HEK293 (cell line): ENCODE results near the gene VPS50.
A peak's percentile ranks its signal among the peaks of the same experiment; 100 is the strongest.

Experiments used
- GLI2 ChIP-seq: fragments of 450-650 bp; formaldehyde crosslinking; IDR thresholded peaks from 2 replicates; pipeline ENCODE4; 2017; ENCODE audit warnings: missing biosample characterization, missing genetic modification characterization, low read depth, borderline replicate concordance
- KLF8 ChIP-seq: fragments of 450-650 bp; formaldehyde crosslinking; IDR thresholded peaks from 2 replicates; pipeline ENCODE4 v1.5.1; 2016; ENCODE audit warnings: missing biosample characterization, missing genetic modification characterization
- PBX3 ChIP-seq: sonication (generic); formaldehyde crosslinking; IDR thresholded peaks from 2 replicates; pipeline ENCODE4 v1.8.1; 2022; ENCODE audit warnings: mild to moderate bottlenecking, moderate library complexity, missing genetic modification reagents
- SP2 ChIP-seq: fragments of 450-650 bp; formaldehyde crosslinking; IDR thresholded peaks from 2 replicates; pipeline ENCODE4 v1.5.1; 2016; ENCODE audit warnings: missing biosample characterization, missing genetic modification characterization
- TCF7L2 ChIP-seq: IDR thresholded peaks from 2 replicates; pipeline ENCODE4 v1.6.1; 2011; ENCODE audit warnings: low read depth, mild to moderate bottlenecking, inconsistent platforms, low read length, moderate library complexity, borderline replicate concordance
- YY2 ChIP-seq: fragments of 450-650 bp; formaldehyde crosslinking; IDR thresholded peaks from 2 replicates; pipeline ENCODE4 v1.5.1; 2016; ENCODE audit warnings: missing biosample characterization, missing genetic modification characterization
- ZBTB10 ChIP-seq: fragments of 450-650 bp; formaldehyde crosslinking; IDR thresholded peaks from 2 replicates; pipeline ENCODE4 v1.5.1; 2016; ENCODE audit warnings: missing biosample characterization, missing genetic modification characterization
- ZBTB17 ChIP-seq: fragments of 450-650 bp; formaldehyde crosslinking; IDR thresholded peaks from 2 replicates; pipeline ENCODE4 v1.5.1; 2016; ENCODE audit warnings: missing biosample characterization, missing genetic modification characterization
- ZBTB44 ChIP-seq: fragments of 450-650 bp; IDR thresholded peaks from 2 replicates; pipeline ENCODE4 v1.5.1; 2018; ENCODE audit warnings: missing biosample characterization, mild to moderate bottlenecking, missing genetic modification characterization
- ZFP37 ChIP-seq: fragments of 450-650 bp; formaldehyde crosslinking; IDR thresholded peaks from 2 replicates; pipeline ENCODE4 v1.5.1; 2016; ENCODE audit warnings: missing biosample characterization, missing genetic modification characterization
- ZNF19 ChIP-seq: fragments of 450-650 bp; formaldehyde crosslinking; IDR thresholded peaks from 2 replicates; pipeline ENCODE4; 2016; ENCODE audit warnings: missing biosample characterization, missing genetic modification characterization, low read depth
- ZNF2 ChIP-seq: fragments of 450-650 bp; formaldehyde crosslinking; IDR thresholded peaks from 2 replicates; pipeline ENCODE4 v1.5.1; 2016; ENCODE audit warnings: missing biosample characterization, missing genetic modification characterization
- ZNF223 ChIP-seq: fragments of 450-650 bp; formaldehyde crosslinking; IDR thresholded peaks from 2 replicates; pipeline ENCODE4 v1.5.1; 2016; ENCODE audit warnings: missing biosample characterization, missing genetic modification characterization
- ZNF280D ChIP-seq: fragments of 450-650 bp; formaldehyde crosslinking; IDR thresholded peaks from 2 replicates; pipeline ENCODE4 v1.5.1; 2016; ENCODE audit warnings: missing biosample characterization, missing genetic modification characterization
- ZNF324 ChIP-seq: fragments of 450-650 bp; formaldehyde crosslinking; IDR thresholded peaks from 2 replicates; pipeline ENCODE4 v1.5.1; 2016; ENCODE audit warnings: missing biosample characterization, missing genetic modification characterization
- ZNF362 ChIP-seq: fragments of 450-650 bp; formaldehyde crosslinking; IDR thresholded peaks from 2 replicates; pipeline ENCODE4 v1.5.1; 2016; ENCODE audit warnings: missing biosample characterization, missing genetic modification characterization
- ZNF596 ChIP-seq: fragments of 450-650 bp; IDR thresholded peaks from 2 replicates; pipeline ENCODE4 v1.5.0; 2018; ENCODE audit warnings: missing biosample characterization, mild to moderate bottlenecking, missing genetic modification characterization, moderate library complexity
- ZNF645 ChIP-seq: fragments of 450-650 bp; formaldehyde crosslinking; IDR thresholded peaks from 2 replicates; pipeline ENCODE4; 2016; ENCODE audit warnings: missing biosample characterization, missing genetic modification characterization
- ZSCAN30 ChIP-seq: fragments of 450-650 bp; IDR thresholded peaks from 2 replicates; pipeline ENCODE4 v1.5.1; 2018; ENCODE audit warnings: missing biosample characterization, mild to moderate bottlenecking, missing genetic modification characterization, moderate library complexity
- ZSCAN5A ChIP-seq: fragments of 450-650 bp; formaldehyde crosslinking; IDR thresholded peaks from 2 replicates; pipeline ENCODE4 v1.5.1; 2016; ENCODE audit warnings: missing biosample characterization, missing genetic modification characterization
- ZXDB ChIP-seq: fragments of 450-650 bp; formaldehyde crosslinking; IDR thresholded peaks from 2 replicates; pipeline ENCODE4 v1.5.1; 2016; ENCODE audit warnings: missing biosample characterization, missing genetic modification characterization

Gene VPS50

GRCh38 chr7:93359520-93360198 lies 127.5 kb downstream of the VPS50 start (continued):
- TF ChIP-seq ZBTB10 (tag by site-specific recombination): no peak
- no peak for TF ChIP-seq ZSCAN30
- peak; percentile 23; the same call in 1 of the 2 replicates for TF ChIP-seq TCF7L2
- TF ChIP-seq ZSCAN5A: no peak
- peak; percentile 7; the same call in 1 of the 2 replicates for TF ChIP-seq GLI2
- no peak for TF ChIP-seq ZNF223
- no peak for TF ChIP-seq ZNF280D
- TF ChIP-seq PBX3: no peak
- peak; percentile 73 for TF ChIP-seq YY2
- TF ChIP-seq ZBTB17: peak; percentile 80
- no peak for TF ChIP-seq ZNF645 (tag by site-specific recombination)
- TF ChIP-seq ZNF19 (tag by site-specific recombination): no peak
- TF ChIP-seq ZNF2 (tag by site-specific recombination): no peak
- no peak for TF ChIP-seq ZNF362
- no peak for TF ChIP-seq ZFP37 (tag by site-specific recombination)
- TF ChIP-seq ZNF324: no peak
- TF ChIP-seq ZXDB: peak; percentile 43; the same call in 1 of the 2 replicates
- peak; percentile 55; the same call in 1 of the 2 replicates for TF ChIP-seq ZBTB44 (tag by site-specific recombination)
- TF ChIP-seq KLF8 (tag by site-specific recombination): peak; percentile 58; the same call in 1 of the 2 replicates
- no peak for TF ChIP-seq ZNF596 (tag by site-specific recombination)
- no peak for TF ChIP-seq SP2 (tag by site-specific recombination)
